H9 (cell line): ENCODE measurements around the gene CCDC71L. TPM values are rescaled to one million over a fixed set of nuclear protein-coding genes. Genes with fewer than 3 reads are reported as not detected.

Source experiments
- DNase-seq: peaks from one replicate; pipeline ENCODE4 v3.0.0-alpha.2; 2017
- H2AFZ ChIP-seq: one replicate; pipeline ENCODE4 v1.6.1; 2013; ENCODE audit warnings: mild to moderate bottlenecking, low read length, control low read depth, moderate library complexity
- H2AK5ac ChIP-seq: 2 replicates; pipeline ENCODE4 v1.6.1; 2013; ENCODE audit warnings: low read length, control low read depth, mixed read lengths; ENCODE audit not compliant: insufficient read length
- H2BK120ac ChIP-seq: one replicate; pipeline ENCODE4 v1.6.1; 2013; ENCODE audit warnings: low read depth, mild to moderate bottlenecking, low read length, control low read depth, inconsistent platforms; ENCODE audit not compliant: poor library complexity, severe bottlenecking
- H2BK12ac ChIP-seq: 2 replicates; pipeline ENCODE4 v1.6.1; 2013; ENCODE audit warnings: low read length, control low read depth, mixed read lengths, low read depth; ENCODE audit not compliant: insufficient read length
- H2BK15ac ChIP-seq: 2 replicates; pipeline ENCODE4 v1.6.1; 2013; ENCODE audit warnings: low read depth, low read length, control low read depth
- H2BK20ac ChIP-seq: one replicate; pipeline ENCODE4 v1.6.1; 2013; ENCODE audit warnings: low read depth, mild to moderate bottlenecking, low read length, control low read depth, inconsistent platforms; ENCODE audit not compliant: poor library complexity, severe bottlenecking
- H2BK5ac ChIP-seq: 2 replicates; pipeline ENCODE4 v1.6.1; 2013; ENCODE audit warnings: low read length, control low read depth, mixed read lengths; ENCODE audit not compliant: insufficient read length
- H3K14ac ChIP-seq: 2 replicates; pipeline ENCODE4 v1.6.1; 2013; ENCODE audit warnings: low read length, control low read depth; ENCODE audit not compliant: insufficient read depth
- H3K18ac ChIP-seq: 2 replicates; pipeline ENCODE4 v1.6.1; 2013; ENCODE audit warnings: low read depth, mild to moderate bottlenecking, mixed read lengths, low read length, control low read depth; ENCODE audit not compliant: insufficient read length
- H3K23ac ChIP-seq: 2 replicates; pipeline ENCODE4 v1.6.1; 2013; ENCODE audit warnings: low read length, control low read depth, mixed read lengths, low read depth; ENCODE audit not compliant: insufficient read length
- H3K23me2 ChIP-seq: 2 replicates; pipeline ENCODE4 v1.6.1; 2013; ENCODE audit warnings: low read depth, mild to moderate bottlenecking, mixed read lengths, low read length, control low read depth; ENCODE audit not compliant: insufficient read length, poor library complexity, severe bottlenecking
- H3K27ac ChIP-seq: 2 replicates; pipeline ENCODE4 v1.5.1; 2013; ENCODE audit warnings: low read length, control low read depth, mixed read lengths, low read depth; ENCODE audit not compliant: insufficient read length
- H3K27me3 ChIP-seq: 2 replicates; pipeline ENCODE4 v1.6.1; 2013; ENCODE audit warnings: low read length, control low read depth, inconsistent platforms; ENCODE audit not compliant: insufficient read depth
- H3K4ac ChIP-seq: 2 replicates; pipeline ENCODE4 v1.6.1; 2013; ENCODE audit warnings: low read depth, mild to moderate bottlenecking, control low read depth, inconsistent platforms, low read length, moderate library complexity
- H3K4me1 ChIP-seq: 2 replicates; pipeline ENCODE4 v1.6.1; 2013; ENCODE audit warnings: low read length, control low read depth, inconsistent platforms; ENCODE audit not compliant: insufficient read depth
- H3K4me2 ChIP-seq: 2 replicates; pipeline ENCODE4 v1.6.1; 2013; ENCODE audit warnings: low read length, control low read depth, mixed read lengths; ENCODE audit not compliant: insufficient read length, insufficient read depth
- H3K56ac ChIP-seq: 2 replicates; pipeline ENCODE4 v1.6.1; 2013; ENCODE audit warnings: low read depth, mild to moderate bottlenecking, mixed read lengths, low read length, control low read depth; ENCODE audit not compliant: insufficient read length
- H3K79me1 ChIP-seq: 2 replicates; pipeline ENCODE4 v1.6.1; 2013; ENCODE audit warnings: low read depth, mild to moderate bottlenecking, moderate library complexity, low read length, control low read depth, inconsistent platforms; ENCODE audit not compliant: insufficient read depth, poor library complexity, severe bottlenecking
- H3K79me2 ChIP-seq: 2 replicates; pipeline ENCODE4 v1.6.1; 2013; ENCODE audit warnings: low read length, control low read depth, inconsistent platforms; ENCODE audit not compliant: insufficient read depth
- H3K9ac ChIP-seq: 2 replicates; pipeline ENCODE4 v1.6.1; 2013; ENCODE audit warnings: low read length, control low read depth, mixed read lengths; ENCODE audit not compliant: insufficient read length; ENCODE audit errors: extremely low read depth
- H3K9me3 ChIP-seq: one replicate; pipeline ENCODE4 v1.6.1; 2013; ENCODE audit warnings: low read depth, low read length, inconsistent platforms; ENCODE audit not compliant: control insufficient read depth
- H3T11ph ChIP-seq: one replicate; pipeline ENCODE4 v1.6.1; 2013; ENCODE audit warnings: mild to moderate bottlenecking, low read length, control low read depth, inconsistent platforms
- H4K20me1 ChIP-seq: one replicate; pipeline ENCODE4 v1.6.1; 2013; ENCODE audit not compliant: control insufficient read depth, insufficient read length, insufficient read depth
- H4K5ac ChIP-seq: 2 replicates; pipeline ENCODE4 v1.6.1; 2013; ENCODE audit warnings: low read depth, mild to moderate bottlenecking, mixed read lengths, low read length, control low read depth; ENCODE audit not compliant: insufficient read length
- H4K8ac ChIP-seq: replicated peaks from 2 replicates; pipeline ENCODE4 v1.6.1; 2013; ENCODE audit warnings: low read length, control low read depth, mixed read lengths, low read depth; ENCODE audit not compliant: insufficient read length
- H4K91ac ChIP-seq: 2 replicates; pipeline ENCODE4 v1.6.1; 2013; ENCODE audit warnings: low read depth, mild to moderate bottlenecking, moderate library complexity, mixed read lengths, low read length, control low read depth; ENCODE audit not compliant: insufficient read length
- H3K27ac Mint-ChIP-seq, 3 experiments: 2 replicates in 2 of 3; 3 replicates in 1 of 3; pipeline ENCODE4 v1.8.0; 2020 to 2021; ENCODE audit warnings: mixed read lengths in 3 of 3, mild to moderate bottlenecking in 1 of 3, moderate library complexity in 1 of 3
- H3K27me3 Mint-ChIP-seq: 2 replicates; pipeline ENCODE4 v1.8.0; 2021; ENCODE audit warnings: low read depth, mild to moderate bottlenecking, moderate library complexity, mixed read lengths
- H3K36me3 Mint-ChIP-seq, 3 experiments: 2 replicates in 2 of 3; 3 replicates in 1 of 3; pipeline ENCODE4 v1.8.0; 2020 to 2021; ENCODE audit warnings: low read depth in 3 of 3, mixed read lengths in 3 of 3; ENCODE audit not compliant: insufficient read depth in 1 of 3
- H3K4me1 Mint-ChIP-seq, 2 experiments: 2 replicates each; pipeline ENCODE4 v1.8.0; 2020; ENCODE audit warnings: mixed read lengths in 2 of 2
- H3K4me3 Mint-ChIP-seq, 2 experiments: 2 replicates in 1 of 2; 3 replicates in 1 of 2; pipeline ENCODE4 v1.8.0; 2020 to 2021; ENCODE audit warnings: mild to moderate bottlenecking in 2 of 2, mixed read lengths in 2 of 2, moderate library complexity in 1 of 2
- H3K9me3 Mint-ChIP-seq, 2 experiments: 2 replicates in 1 of 2; 3 replicates in 1 of 2; pipeline ENCODE4 v1.8.0; 2020; ENCODE audit warnings: mild to moderate bottlenecking in 2 of 2, mixed read lengths in 2 of 2, moderate library complexity in 1 of 2
- CTCF ChIP-seq: fragments of 200-600 bp; sonication (generic); conservative IDR thresholded peaks from 3 replicates; pipeline ENCODE4 v1.8.0; 2021; ENCODE audit warnings: antibody characterized with exemption, mild to moderate bottlenecking
- WGBS: extraction: QIAGEN DNeasy Blood & Tissue Kit; methylation state at CpG from one replicate; pipeline ENCODE4 v1.1.7; 2013; ENCODE audit warnings: missing lambda C conversion rate, low lambda C conversion rate, mixed read lengths; ENCODE audit not compliant: insufficient read length; ENCODE audit errors: extremely low coverage; 5-methylcytosine and 5-hydroxymethylcytosine counted together
- total RNA-seq: library from RNA; stranded (reverse); gene quantifications from 2 replicates; pipeline ENCODE4 v1.2.1, GENCODE V29; 2021

The CCDC71L gene
- total RNA-seq, 1 experiment from 2014 or later, result 13.7 TPM

GRCh38 chr7:106623315-106623660 is 37.7 kb downstream of the CCDC71L start:
- Histone ChIP-seq H3K18ac (no peak overlapping the region), H3K14ac (no peak overlapping the region), H2BK20ac (no peak overlapping the region), H3K4ac (no peak overlapping the region), H3K23me2 (no peaks in the 10 kb centered on the region), H3T11ph (no peak overlapping the region), H3K79me2 (no peaks in the 10 kb centered on the region), H3K9me3 (no peaks in the 10 kb centered on the region), H3K27me3 (no peaks in the 10 kb centered on the region), H4K91ac (no peak overlapping the region), H2BK5ac (no peak overlapping the region), H2BK12ac (no peak overlapping the region), H2BK120ac (no peak overlapping the region), H3K56ac (no peak overlapping the region), H4K20me1 (no peaks in the 10 kb centered on the region), H4K8ac (no peak overlapping the region), H3K4me2 (no peak overlapping the region), H3K27ac (no peak overlapping the region), H3K9ac (no peak overlapping the region), H3K4me1 (peaks cover 3% of the 10 kb centered on the region; the same call in 1 of the 2 replicates), H2BK15ac (no peak overlapping the region), H3K79me1 (no peaks in the 10 kb centered on the region), H4K5ac (no peak overlapping the region), H2AFZ (no peak overlapping the region), H3K23ac (no peak overlapping the region), H2AK5ac (no peak overlapping the region)
- TF ChIP-seq CTCF, result no peak
- H3K27me3 Mint-ChIP-seq, result peaks cover 6% of the 10 kb centered on the region
- peaks cover 11 to 14% of the 10 kb centered on the region in 2 experiments for H3K4me1 Mint-ChIP-seq
- no peak overlapping the region for H3K27ac Mint-ChIP-seq
- H3K36me3 Mint-ChIP-seq, result peaks cover 0 to 1% (median 0%) of the 10 kb centered on the region in 3 experiments; a peak in 1 of 7 replicates
- H3K9me3 Mint-ChIP-seq, result peaks cover 7 to 11% of the 10 kb centered on the region in 2 experiments; a peak in 3 of 5 replicates
- WGBS, result no CpG with 5 or more reads among the region's 2 CpGs
- DNase-seq, result no peak
- no peak overlapping the region for H3K4me3 Mint-ChIP-seq
